Femur (tissue), 1 donor: ENCODE data around the gene NTRK2.

Experiments
- DNase-seq: peaks from one replicate; pipeline ENCODE4 v3.0.0-alpha.2; 2017

The NTRK2 gene

DNA sequence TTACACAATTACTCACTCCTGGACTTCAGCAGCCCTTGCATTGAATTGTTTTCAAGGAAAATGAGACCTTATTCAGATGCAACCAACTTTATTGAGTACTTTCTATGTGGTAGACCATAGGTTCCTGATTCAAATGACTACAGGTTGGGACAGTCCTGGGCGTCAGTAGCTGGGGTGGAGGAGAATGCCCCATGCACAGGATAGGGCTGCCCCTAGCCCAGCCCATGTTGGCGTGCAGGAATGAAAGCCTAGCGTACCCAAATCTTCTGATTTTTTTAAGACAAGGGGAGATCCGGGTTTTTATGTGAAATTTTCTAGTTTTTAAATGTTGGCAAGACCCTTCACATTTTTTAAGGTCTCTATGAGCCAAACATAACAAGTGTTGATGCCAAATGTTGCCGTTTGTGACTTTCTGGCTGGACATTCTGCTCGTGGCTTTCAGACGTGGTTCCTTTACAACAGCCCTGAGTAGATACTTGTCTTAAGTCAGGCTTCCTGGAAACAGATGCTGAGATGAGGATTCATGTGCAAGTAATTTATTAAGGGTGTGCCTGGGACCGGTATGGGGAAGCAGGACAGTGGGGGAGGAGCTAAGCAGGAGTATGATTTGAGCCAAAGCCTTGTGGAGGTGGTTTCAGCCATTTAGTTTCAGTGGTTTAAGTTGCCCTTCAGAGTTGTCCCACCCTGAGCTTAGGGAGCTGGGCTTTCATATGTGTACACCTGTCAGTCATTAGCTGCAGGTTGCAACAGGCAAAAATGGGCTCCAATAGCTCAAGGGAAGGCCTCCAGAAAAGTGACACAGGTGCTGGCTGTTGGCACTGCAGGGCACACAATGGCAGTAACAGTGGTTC is 154.1 kb downstream of the NTRK2 start:
- peak; percentile 57 for DNase-seq

DNA sequence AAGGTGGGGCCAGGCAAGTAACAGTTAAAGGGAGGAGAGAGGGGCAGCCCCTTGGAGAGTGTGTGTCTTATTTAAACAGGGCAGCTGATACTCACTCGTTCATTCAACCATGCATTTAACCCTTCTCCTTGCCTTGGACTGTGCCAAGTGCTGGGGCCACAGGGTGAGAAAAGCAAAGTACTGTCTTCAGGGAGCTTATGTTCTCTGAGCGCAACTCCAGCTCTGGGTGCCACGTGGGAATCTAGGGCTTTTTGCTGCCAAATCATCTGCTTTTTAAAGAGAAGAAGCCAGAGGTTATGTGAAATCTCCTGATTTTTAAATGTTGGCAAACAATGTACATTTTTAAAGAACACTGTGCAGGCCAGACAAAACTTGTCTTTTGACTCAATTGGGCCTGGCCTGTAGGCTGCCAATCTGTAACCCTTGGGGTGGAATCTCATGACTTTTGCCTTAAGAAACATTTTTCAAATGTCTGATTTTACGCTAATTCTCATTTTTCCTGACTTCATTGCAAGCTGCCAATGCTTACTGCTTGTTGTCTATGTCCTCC is 157.8 kb downstream of the NTRK2 start:
- DNase-seq: peak; percentile 45

DNA sequence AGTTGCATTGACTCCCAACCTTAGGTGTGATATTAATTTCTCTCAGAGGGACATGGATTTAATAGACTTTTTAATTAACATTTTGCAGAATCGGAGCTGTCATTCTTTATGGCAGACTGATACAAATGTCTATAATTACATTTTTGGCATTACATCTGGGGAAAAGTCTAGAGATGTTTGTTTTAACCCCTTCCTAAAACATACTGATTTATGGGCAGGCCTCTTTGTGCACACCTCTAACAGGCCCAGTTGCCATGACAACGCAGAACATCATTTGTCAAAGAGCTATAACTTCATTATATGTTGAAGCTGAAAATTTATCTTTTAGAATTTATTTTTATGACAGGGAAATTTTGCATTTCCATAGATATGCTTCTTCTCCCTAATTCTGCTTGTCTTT is 158.5 kb downstream of the NTRK2 start:
- DNase-seq: no peak

DNA sequence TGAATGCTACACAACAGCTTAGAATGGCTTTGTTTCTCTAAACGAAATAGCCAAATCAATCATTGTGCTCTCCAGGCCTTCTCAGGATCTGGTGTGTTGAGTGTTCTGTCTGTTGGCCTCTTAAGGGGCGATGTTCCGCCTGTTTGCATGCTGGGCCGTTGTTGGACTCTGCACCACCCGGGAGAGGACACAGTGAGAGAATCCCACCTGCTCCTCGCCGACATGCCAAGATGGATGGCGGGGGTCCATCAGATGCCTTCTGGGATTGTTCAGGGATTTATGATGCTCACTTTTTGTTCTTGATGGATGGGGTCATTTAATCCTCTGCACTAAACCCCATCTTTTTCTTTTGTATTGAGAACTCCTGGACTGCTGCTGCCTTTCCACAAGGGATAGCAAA is 159.9 kb downstream of the NTRK2 start:
- no peak for DNase-seq

- no peak for DNase-seq
Observed at GRCh38 chr9:84829997-84830696, 160.6 kb downstream of the NTRK2 start.

- DNase-seq: no peak
Observed at GRCh38 chr9:84831377-84831776, 161.8 kb downstream of the NTRK2 start.

DNA sequence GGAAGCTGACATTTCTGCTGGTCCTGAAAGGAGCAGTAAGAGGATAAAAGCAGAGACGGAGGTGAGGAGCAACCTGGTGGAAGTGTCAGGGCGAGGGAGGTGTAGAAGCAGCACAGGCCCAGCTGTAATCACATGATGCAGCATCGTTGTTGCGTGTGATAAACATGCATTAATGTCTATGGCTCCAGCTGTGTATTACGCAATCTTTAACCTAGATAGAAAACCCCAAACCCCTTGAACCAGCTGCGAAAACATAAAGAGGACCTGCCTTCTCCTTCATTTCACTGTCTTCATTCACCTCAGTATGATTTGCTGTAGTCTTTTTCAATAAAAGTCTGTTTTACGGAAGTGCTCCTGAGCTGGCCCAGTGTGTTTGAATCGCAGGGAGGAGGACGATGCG is 162.9 kb downstream of the NTRK2 start:
- no peak for DNase-seq

GRCh38 chr9:84834426-84834825 is 164.9 kb downstream of the NTRK2 start:
- DNase-seq: no peak

DNA sequence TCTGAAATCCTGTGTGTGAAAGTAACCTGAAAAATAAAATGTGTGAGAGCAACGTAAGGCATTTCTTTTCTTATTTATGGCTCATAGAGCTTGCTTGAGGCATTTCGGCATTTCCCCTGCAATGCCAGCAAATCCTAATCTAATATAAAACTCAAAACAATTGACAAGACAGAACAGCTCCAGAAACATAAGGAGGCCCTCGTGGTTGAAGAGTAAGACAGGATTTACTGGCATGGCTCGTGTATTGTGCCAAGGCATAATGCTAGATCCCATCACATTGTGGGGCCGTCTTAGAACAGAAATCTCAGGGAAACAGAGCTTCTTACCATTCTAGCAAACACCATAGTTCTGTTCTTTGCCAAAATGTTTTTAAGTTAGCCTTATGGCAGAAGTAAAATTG is 166.2 kb downstream of the NTRK2 start:
- no peak for DNase-seq

DNA sequence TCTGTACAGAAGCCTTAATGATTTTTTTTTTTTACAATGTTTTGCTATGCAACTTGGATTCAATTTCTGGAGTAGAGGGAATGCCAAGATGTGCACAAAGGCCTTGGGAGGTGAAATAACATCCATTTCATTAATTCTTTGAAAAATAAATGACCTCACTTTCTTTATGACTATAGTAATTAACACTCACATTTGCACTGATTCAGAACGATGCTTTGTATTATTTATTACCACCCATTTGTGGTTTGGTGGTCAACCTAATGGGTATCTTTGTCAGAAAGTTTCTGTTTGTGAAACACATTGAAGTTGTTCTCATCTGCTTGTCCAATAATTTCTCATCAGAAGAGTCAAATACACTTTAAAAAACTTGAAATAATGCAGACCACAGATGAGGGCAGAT is 169.3 kb downstream of the NTRK2 start:
- no peak for DNase-seq

- peak; percentile 68 for DNase-seq
Observed at GRCh38 chr9:84839541-84839940, 170.0 kb downstream of the NTRK2 start.

DNA sequence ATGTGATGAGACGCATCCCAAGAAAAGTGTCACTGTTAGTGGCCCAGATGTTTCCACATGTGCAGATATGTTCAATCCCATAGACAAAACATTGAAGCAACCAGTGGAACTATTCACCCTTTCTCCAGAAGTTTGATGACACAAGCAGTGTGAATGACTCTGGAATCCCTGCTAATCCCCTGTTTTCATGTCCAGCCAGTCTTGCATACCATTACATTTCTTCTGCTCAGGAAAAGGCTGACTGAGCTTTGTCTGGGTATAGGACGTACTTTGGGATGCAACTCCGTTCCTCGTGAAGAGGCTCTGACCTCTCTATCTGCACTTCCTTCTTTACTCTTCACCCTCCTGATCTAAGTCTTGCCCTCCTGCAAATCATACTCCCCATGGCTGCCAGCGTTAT is 172.4 kb downstream of the NTRK2 start:
- DNase-seq: no peak

GRCh38 chr9:84843175-84843824 is 173.8 kb downstream of the NTRK2 start:
- no peak for DNase-seq

DNA sequence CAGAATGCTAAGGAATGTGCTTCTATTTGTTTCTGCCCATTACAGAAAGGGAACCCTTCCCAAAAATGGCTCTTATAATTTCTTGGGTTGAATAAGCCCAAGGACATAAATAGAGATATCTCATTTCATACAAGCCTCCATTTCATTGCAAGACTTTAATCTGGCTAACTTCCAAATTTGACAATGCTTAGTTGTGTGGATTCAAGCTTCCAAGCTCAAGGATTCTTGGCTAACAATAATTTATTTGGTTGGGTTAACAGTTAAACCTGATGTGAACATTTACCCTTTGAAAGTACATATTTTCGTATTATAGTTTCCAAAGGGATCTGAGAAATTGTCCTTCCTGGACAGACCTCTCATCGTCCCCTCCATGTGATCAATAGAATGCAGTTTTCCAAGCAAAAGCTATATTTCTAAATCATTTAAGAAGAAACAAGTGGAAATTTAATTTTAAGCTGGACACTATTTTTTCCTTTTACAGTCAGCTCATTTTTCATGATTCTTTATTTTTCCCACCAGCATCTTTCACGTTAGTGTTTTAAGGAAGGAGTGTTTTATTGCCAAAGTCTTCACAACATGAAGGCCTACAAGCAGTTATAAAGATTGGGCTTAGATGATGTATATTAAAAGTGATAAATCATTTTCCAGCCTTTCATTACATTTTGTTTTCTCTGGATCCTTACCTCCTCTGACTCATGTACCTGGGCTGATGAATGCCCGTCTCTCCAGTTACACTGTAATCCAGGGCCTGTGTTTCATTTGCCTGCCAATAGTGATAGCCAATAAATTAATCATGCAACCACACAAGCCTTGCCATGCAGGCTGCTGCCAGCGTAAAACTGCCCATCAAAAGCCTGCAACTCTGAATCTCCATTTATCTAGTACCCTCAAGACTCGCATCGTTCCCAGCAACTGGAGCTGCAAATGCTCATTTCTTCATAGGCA is 176.7 kb downstream of the NTRK2 start:
- DNase-seq: peak; percentile 45

DNA sequence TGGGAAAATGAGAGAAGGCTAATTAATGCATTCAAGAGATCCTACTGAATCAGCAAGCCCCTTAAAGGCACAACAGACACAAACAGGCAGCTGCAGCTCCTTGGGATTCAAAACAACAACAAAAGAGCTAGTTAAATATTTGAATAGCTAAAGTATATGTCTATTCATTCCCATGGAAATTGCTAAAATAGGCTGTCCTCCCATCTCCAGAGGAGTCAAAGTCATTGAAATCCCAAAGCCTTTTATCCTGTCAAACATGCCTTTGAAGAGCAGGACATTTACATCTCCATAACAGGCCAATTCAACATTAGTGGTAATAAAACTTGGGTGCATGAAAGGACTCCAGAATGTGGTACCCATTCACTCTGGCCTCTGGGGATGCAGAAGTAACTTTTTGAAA is 177.4 kb downstream of the NTRK2 start:
- DNase-seq: no peak

DNA sequence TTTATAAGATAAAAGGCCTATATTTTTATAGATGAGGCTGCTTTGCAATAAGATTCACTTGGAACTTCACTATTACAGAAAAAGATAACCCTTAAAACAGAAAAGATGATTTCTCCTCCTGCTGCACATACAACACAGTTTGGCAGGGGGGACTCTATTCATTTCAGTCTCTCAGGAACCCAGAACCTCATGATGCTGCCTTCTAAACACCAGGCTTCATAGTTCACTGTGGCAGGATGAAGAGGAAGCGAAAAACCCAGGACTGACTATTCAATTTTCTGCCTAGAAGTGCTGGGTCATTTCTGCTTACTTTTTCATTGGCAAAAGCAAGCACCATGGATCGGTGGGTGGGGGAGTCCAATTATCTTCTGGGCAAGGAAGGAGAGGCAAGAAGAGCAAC is 179.5 kb downstream of the NTRK2 start:
- DNase-seq: no peak

GRCh38 chr9:84850830-84851392 is 181.4 kb downstream of the NTRK2 start:
- no peak for DNase-seq

- peak; percentile 50 for DNase-seq
Observed at GRCh38 chr9:84851935-84852585, 182.5 kb downstream of the NTRK2 start.

GRCh38 chr9:84852617-84853301 is 183.2 kb downstream of the NTRK2 start:
- DNase-seq: no peak

GRCh38 chr9:84856181-84856632 is 186.7 kb downstream of the NTRK2 start:
- peak; percentile 79 for DNase-seq

DNA sequence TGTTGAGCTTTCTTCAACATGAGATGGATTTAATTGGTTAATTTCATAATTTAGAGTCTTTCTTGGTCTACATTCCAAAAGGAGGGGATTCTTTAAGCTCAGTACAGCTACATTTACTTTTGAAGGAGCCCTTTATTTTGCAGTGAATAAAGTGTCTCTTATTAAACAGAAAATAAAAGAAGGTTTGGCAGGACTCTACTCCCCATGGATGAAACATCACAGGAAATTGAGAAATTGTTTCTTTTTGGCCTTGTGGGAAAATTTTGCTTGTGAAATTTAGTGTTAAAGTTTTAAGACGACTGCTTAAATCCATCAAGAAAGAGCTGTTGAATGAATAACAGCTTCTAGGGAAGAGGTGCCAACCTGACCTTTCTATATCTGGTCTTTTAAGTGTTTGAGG is 187.7 kb downstream of the NTRK2 start:
- no peak for DNase-seq
